Measurements from ENCODE around the gene ZNF593OS. TPM values are rescaled to one million over a fixed set of nuclear protein-coding genes. Genes with fewer than 3 reads are reported as not detected.

Gene ZNF593OS
- total RNA-seq: not detected in 2 replicates

GRCh38 chr1:26171084-26172072 lies at the start of gene ZNF593OS:
TSS of gene ZNF593OS (minus strand) at chr1:26171832. CDS start at chr1:26171661, 171 bp downstream.

DNA sequence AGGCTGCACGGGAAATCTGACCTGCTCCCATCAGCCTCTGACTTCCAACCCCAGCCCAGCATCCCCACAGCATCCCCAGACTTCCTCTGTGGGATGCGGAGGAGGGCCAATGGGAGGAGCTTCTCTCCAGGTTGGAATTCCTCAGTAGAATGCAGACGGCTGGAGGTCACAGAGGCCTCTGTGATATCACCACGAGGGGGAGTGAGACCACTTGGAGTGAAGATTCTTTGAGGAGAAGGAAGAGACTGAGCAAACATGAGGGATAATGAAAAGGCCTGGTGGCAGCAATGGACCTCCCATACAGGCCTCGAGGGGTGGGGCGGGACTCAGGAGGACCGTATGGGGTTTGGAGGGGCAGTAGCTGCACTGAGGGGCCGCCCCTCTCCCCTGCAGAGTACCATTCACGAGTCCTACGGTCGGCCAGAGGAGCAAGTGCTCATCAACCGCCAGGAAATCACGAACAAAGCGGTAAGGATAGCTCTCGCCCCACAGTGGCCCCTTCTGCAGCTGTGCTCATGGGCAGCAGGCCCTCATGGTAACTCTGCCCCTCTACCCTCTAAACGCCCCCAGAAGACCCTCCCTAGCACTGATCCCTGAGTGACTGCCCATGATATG lies 18.8 kb upstream of the ZNF593OS start, which contains the start of gene CATSPER4:
Gene CATSPER4 (plus strand): TSS at position 230 of the 615 bp plus-strand sequence. CDS start 26 bp downstream, at position 256.

GRCh38 chr1:26177182-26177684 lies 5.6 kb upstream of the ZNF593OS start, which contains the start of gene CNKSR1:
TSS of gene CNKSR1 (plus strand) at chr1:26177491. CDS start at chr1:26177548, 57 bp downstream.

DNA sequence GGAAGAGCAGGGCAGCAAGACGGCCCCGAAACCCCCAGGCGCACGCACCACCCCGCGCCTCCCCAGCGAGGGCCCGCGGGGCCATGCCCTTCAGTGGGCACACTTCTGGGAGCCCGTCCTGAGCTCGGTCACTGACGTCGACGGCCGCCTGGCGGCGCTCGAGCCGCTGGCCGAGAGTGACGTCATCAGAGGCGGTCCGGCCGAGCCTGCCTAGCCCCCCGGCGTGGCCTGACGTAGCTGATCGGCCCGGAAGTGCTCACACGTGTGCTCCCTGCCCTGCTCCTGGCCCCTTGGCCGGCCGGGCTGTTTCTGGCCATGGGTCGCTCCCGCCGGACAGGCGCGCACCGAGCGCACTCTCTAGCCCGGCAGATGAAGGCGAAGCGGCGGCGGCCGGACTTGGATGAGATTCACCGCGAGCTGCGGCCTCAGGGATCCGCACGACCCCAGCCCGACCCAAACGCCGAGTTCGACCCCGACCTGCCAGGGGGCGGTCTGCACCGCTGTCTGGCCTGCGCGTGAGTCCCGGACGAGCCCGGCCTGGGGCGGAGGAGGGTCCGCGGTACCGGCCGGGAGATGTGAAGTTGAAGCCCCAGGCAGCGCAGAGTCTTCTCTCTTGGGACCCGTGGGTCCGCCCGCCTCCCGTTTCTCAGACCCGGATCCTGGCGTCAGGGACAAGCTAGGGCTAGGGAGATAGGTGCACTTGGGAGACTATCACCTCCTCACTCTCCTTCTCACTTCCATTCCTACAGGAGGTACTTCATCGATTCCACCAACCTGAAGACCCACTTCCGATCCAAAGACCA lies 1.8 kb downstream of the ZNF593OS start, which contains the start of gene ZNF593:
Gene ZNF593 (plus strand): TSS at position 240 of the 803 bp plus-strand sequence. CDS start 76 bp downstream, at position 316.

GRCh38 chr1:26168410-26169197 lies 3.0 kb downstream of the ZNF593OS start, which contains the start of gene C1orf232:
TSS of gene C1orf232 (minus strand) at chr1:26168963. CDS start at chr1:26168499, 464 bp downstream.

GRCh38 chr1:26158908-26159742 lies 12.5 kb downstream of the ZNF593OS start, which contains the start of gene FAM110D:
TSS of gene FAM110D (plus strand) at chr1:26159079. CDS start at chr1:26161292, 2,213 bp downstream.

Other genes starting within 250 kb of the ZNF593OS start
- 5.5 and 5.8 TPM in 2 replicates for gene PAFAH2, start 173.8 kb downstream of the ZNF593OS start, total RNA-seq
- 0.09 and 0.14 TPM in 2 replicates for gene EXTL1, start 150.1 kb downstream of the ZNF593OS start, total RNA-seq
- gene SLC30A2, start 125.7 kb downstream of the ZNF593OS start, total RNA-seq: not detected in 2 replicates
- gene TRIM63, start 104.2 kb downstream of the ZNF593OS start, total RNA-seq: 0.74 TPM in 1 of 2 replicates, not detected in the other
- 3.1 and 4.3 TPM in 2 replicates for gene PDIK1L, start 60.0 kb downstream of the ZNF593OS start, total RNA-seq
- gene FAM110D, start 12.8 kb downstream of the ZNF593OS start, total RNA-seq: not detected in 2 replicates
- not detected in 2 replicates for gene C1orf232, start 2.9 kb downstream of the ZNF593OS start, total RNA-seq
- 27.0 and 32.4 TPM in 2 replicates for gene ZNF593, start 1.9 kb downstream of the ZNF593OS start, total RNA-seq
- gene CNKSR1, start 5.7 kb upstream of the ZNF593OS start, total RNA-seq: 0.14 TPM in 1 of 2 replicates, not detected in the other
- not detected in 2 replicates for gene CATSPER4, start 18.8 kb upstream of the ZNF593OS start, total RNA-seq
- gene CEP85, start 62.4 kb upstream of the ZNF593OS start, total RNA-seq: 3.3 and 3.7 TPM in 2 replicates
- 30.7 and 32.1 TPM in 2 replicates for gene SH3BGRL3, start 108.3 kb upstream of the ZNF593OS start, total RNA-seq
- 2.7 and 3.5 TPM in 2 replicates for gene UBXN11, start 134.8 kb upstream of the ZNF593OS start, total RNA-seq
- not detected in 2 replicates for gene CD52, start 146.1 kb upstream of the ZNF593OS start, total RNA-seq
- gene CRYBG2, start 182.3 kb upstream of the ZNF593OS start, total RNA-seq: under 0.01 TPM in 1 of 2 replicates, not detected in the other
- gene ZNF683, start 200.9 kb upstream of the ZNF593OS start, total RNA-seq: not detected in 2 replicates
- not detected in 2 replicates for gene LIN28A, start 239.0 kb upstream of the ZNF593OS start, total RNA-seq